Activated CD4-positive, alpha-beta T cell treated with anti-CD3 and anti-CD28 coated beads, Interleukin-2, amount 10 ng/mL, durations not matched to agents 7 days and 5 days (primary cell): Measurements from ENCODE around the gene CCDC136. TPM values are rescaled to one million over a fixed set of nuclear protein-coding genes. Genes with fewer than 3 reads are reported as not detected.

ENCODE experiments used
- CTCF ChIA-PET: fragments of 350-600 bp; sonication (Branson Sonifier 250); formaldehyde crosslinking; loops from one replicate; lab custom pipeline; 2021; ENCODE audit warnings: antibody characterized with exemption; lab: Charles Lee
- POLR2A ChIA-PET: fragments of 350-600 bp; sonication (Branson Sonifier 250); formaldehyde crosslinking; loops from one replicate; lab custom pipeline; 2021; ENCODE audit warnings: antibody characterized with exemption; lab: Charles Lee
- DNase-seq: peaks from one replicate; pipeline ENCODE4 v3.0.0-alpha.2; 2020
- H3K27ac Mint-ChIP-seq: one replicate; pipeline ENCODE4 v1.8.0; 2021; ENCODE audit warnings: mild to moderate bottlenecking, moderate library complexity, mixed read lengths
- H3K27me3 Mint-ChIP-seq: one replicate; pipeline ENCODE4 v1.8.0; 2021; ENCODE audit warnings: mixed read lengths
- H3K36me3 Mint-ChIP-seq: one replicate; pipeline ENCODE4 v1.8.0; 2021; ENCODE audit warnings: low read depth, mixed read lengths
- H3K4me1 Mint-ChIP-seq: one replicate; pipeline ENCODE4 v1.8.0; 2021; ENCODE audit warnings: mixed read lengths
- H3K4me3 Mint-ChIP-seq: one replicate; pipeline ENCODE4 v1.8.0; 2021; ENCODE audit warnings: mild to moderate bottlenecking, moderate library complexity, mixed read lengths
- H3K9me3 Mint-ChIP-seq: one replicate; pipeline ENCODE4 v1.8.0; 2021; ENCODE audit warnings: mixed read lengths
- total RNA-seq, 2 experiments: library from RNA; stranded (reverse); gene quantifications; one replicate each; pipeline ENCODE4 v1.2.3, GENCODE V29; 2021

Gene CCDC136
- total RNA-seq, 2 experiments from 2014 or later, result 5.1 to 6.8 TPM

- peak; percentile 52 for DNase-seq
- POLR2A ChIA-PET, result interaction anchor here (0.7 kb wide), 1 partner anchor 11 kb away, joined by 3 read pairs; no protein-coding TSS in a partner anchor
- Mint-ChIP-seq H3K9me3 (no peaks in the 10 kb centered on the region), H3K36me3 (peaks cover 13% of the 10 kb centered on the region), H3K4me1 (peaks cover 16% of the 10 kb centered on the region), H3K27ac (no peak overlapping the region), H3K27me3 (peaks cover 12% of the 10 kb centered on the region), H3K4me3 (peak overlapping the region; percentile 47)
- CTCF ChIA-PET, result interaction anchor here (0.6 to 3.7 kb wide), 4 partner anchors 14 to 1321 kb away, joined by 3 to 10 read pairs (median 4); no protein-coding TSS in a partner anchor
Observed at GRCh38 chr7:128869138-128869943, 77.6 kb downstream of the CCDC136 start.

GRCh38 chr7:128869944-128870285 lies 78.1 kb downstream of the CCDC136 start:
- Mint-ChIP-seq H3K27me3 (peaks cover 12% of the 10 kb centered on the region), H3K27ac (peak overlapping the region; percentile 46), H3K4me3 (peak overlapping the region; percentile 64), H3K36me3 (peaks cover 9% of the 10 kb centered on the region), H3K4me1 (peaks cover 13% of the 10 kb centered on the region), H3K9me3 (no peaks in the 10 kb centered on the region)
- ChIA-PET POLR2A (no interaction called here), CTCF (interaction anchor here (1.4 kb wide), 1 partner anchor 63 kb away, joined by 3 read pairs; no protein-coding TSS in a partner anchor)
- no peak for DNase-seq

GRCh38 chr7:128871050-128871449 lies 79.3 kb downstream of the CCDC136 start:
- DNase-seq, result no peak
- Mint-ChIP-seq H3K4me1 (peaks cover 9% of the 10 kb centered on the region), H3K27ac (no peak overlapping the region), H3K9me3 (no peaks in the 10 kb centered on the region), H3K4me3 (no peak overlapping the region), H3K36me3 (no peaks in the 10 kb centered on the region), H3K27me3 (peaks cover 12% of the 10 kb centered on the region)
- ChIA-PET POLR2A (interaction anchor here (0.6 kb wide), 1 partner anchor 110 kb away, joined by 3 read pairs; no protein-coding TSS in a partner anchor), CTCF (interaction anchor here (0.5 kb wide), 1 partner anchor 48 kb away, joined by 3 read pairs; no protein-coding TSS in a partner anchor)

Other genes starting within 250 kb of the CCDC136 start
- under 1 TPM; 0.48 to 0.92 TPM for gene GARIN1A, start 119.7 kb upstream of the CCDC136 start, total RNA-seq
- 10 to 100 TPM; 29.5 to 32.1 TPM for gene CALU, start 52.6 kb upstream of the CCDC136 start, total RNA-seq
- gene OPN1SW, start 16.2 kb upstream of the CCDC136 start, total RNA-seq, result not detected
- gene FLNC, start 38.4 kb downstream of the CCDC136 start, total RNA-seq, result not detected
- 100 to 1,000 TPM; 123 to 143 TPM for gene ATP6V1F, start 70.9 kb downstream of the CCDC136 start, total RNA-seq
- gene KCP, start 118.7 kb downstream of the CCDC136 start, total RNA-seq, result under 1 TPM; 0.10 to 0.12 TPM
- gene IRF5, start 146.0 kb downstream of the CCDC136 start, total RNA-seq, result 1 to 10 TPM; 6.5 to 6.7 TPM